HG02938 (cell line): ENCODE results near the gene TBP.

Experiments
- ATAC-seq: cut with Tn5 transposase; IDR thresholded peaks from one replicate; pipeline ENCODE4 v1.9.1; 2021; ENCODE audit warnings: mild to moderate bottlenecking, moderate library complexity; ENCODE audit not compliant: unreplicated experiment

The TBP gene

DNA sequence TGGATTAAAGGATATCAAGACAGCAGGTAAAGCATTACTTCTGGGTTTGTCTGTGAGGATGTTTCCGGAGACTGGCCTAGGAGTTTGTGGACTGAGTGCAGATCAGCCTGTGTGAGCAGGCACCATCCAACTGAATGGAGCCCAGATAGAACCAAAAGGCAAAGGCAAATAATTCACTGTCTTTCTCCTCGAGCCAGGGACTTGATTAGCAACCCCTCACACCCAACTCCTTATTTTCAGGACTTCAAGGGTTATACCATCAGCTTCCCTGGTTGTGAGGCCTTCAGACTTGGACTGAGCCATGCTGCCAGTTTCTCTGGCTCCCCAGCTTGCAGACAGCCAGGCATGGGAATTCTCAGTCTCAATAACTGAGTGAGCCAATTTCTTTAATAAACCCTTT lies 20.4 kb upstream of the TBP start:
- ATAC-seq = no peak

DNA sequence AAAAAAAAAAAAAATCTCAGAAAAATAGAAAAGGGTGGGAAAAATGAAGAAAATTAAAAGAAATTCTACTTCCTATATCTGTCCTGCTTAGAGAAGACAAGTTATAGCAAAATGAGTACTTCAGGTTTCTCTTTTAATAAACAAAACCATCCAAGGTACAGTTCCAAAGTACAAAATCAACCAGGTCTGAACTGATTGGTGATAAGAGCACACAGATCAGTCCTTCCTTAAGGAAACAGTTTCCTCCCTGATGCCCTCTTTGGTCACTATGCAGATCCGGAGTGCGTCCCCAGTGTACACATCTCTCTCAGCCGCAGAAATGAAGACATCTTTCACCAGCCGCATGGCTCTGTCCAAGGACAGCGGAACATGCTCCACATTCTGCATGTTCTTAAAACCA lies 19.2 kb upstream of the TBP start:
- ATAC-seq = no peak

DNA sequence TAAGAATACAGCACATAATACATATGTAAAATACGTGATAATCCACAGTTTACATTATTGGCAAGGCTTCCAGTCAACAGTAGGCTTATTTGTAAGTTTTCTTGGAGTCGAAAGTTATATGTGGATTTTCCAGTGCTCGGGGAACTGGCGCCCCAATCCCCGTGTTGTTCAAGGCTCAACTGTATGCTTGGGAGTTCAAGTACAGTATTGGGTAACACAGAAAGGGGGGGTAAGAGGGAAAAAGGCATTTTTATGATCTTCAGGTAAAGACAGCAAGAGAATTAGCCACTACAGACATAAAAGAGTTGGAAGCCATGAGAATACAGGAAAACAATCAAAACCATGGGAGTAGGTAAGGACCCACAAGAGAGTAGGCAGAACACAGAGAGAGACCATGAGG lies 17.5 kb upstream of the TBP start:
- ATAC-seq = no peak

DNA sequence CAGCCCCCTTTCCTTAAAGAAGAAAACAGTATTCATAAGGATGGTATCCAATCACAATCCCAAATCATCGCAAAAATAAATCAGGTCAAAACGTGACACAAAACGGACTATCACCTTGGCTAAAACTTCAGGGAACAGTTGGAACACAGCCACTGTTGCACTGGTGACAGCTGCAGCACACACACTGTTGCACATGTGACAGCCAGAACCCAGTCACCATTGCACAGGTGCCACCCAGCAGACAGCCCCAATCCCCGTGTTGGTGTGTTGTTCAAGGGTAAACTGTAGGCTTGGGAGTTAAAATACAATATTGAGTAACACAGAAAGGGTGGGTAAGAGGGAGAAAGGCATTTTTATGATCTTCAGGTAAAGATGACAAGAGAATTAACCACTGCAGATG lies 16.8 kb upstream of the TBP start:
- no peak for ATAC-seq

DNA sequence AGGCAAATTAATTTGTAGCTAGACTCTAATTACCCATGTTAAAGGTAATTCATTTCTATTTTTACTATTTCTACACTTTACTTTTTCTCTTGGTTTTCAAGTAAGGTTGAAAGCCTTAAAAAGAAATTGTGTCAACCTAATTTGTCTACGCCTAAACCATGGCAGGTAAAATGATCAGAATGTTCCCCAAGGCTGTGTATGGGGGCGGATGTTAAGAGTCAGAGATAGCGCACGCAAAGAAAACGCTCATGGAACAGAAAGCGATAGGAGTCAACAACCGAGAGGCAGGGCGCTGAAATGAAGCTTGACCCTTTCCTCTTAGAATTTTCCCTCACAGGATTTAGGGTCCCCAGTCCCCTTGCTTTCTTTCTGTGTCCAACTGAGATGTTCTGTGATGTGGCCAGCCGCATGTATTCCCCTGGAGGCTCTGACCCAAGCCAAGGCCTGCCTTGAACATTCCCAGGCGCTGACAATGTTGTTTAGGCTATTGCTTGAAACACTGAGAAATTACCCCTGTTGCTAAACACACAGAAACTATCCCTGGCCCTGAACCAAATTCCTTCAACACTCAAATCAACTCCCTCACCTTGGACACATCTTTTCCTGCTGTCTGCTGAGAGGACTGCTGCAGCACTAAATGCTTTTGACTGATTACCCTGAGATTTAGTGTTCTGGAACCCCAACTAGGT lies 12.0 kb upstream of the TBP start:
- no peak for ATAC-seq

DNA sequence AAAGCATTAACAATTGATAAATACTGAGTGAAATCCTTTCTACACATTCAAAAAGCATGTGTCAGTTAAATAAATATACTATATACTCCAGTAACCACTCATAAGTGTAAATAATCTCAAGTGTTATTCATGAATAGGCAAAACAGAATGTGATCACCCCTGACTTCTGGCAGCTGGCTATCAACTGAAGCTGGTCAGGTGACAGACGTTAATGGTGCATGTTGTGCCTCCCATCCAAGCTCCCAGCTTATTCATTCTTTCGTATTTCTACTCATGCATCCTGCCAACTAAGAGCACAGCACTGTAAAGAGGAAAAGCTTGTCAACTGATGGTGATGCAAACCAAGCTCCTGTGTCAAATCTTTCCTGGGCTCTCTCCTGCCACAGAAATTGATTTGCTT lies 8.8 kb upstream of the TBP start:
- no peak for ATAC-seq

DNA sequence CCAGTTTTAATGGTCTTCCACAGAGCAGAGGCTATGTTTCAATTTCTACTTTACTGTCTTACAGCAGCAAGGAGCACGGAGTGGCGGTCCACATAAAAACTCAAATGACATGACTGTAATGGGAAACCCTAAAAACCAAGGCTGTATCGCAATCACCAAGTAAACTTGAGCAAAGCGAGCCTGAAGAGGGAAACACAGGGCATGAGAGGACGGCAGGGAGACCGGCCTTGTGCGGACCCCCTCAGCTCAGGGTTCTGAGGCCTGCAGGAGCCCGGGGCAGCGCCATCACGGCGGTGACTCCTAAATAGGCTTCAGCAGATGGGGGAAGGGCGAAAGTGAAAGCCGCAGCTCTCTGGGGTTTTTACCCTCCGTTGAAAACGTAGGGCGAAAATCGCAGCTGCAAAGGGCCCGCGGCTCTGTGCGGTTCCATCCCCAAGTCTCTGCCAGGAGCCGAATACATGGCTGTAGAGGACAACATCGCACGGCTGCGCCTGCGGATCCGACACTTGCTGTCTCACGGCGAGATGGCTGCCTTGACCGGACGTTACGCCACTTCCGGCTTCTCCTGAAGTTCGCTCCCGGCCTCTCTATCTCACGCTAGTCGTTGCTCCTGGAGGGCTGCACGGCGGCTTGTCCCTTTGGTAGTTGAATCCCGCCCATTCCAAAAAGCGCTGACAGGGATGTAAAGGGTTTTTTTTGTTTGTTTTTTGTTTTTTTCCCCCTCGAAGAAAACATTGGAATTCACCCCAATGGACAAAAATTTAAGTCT lies 1.2 kb upstream of the TBP start, which contains the start of gene PSMB1:
Gene PSMB1, minus strand, starts transcription at position 543 of the 769 bp plus-strand sequence. Its CDS starts 65 bp downstream, at position 478.
- ATAC-seq = peak; percentile 40

DNA sequence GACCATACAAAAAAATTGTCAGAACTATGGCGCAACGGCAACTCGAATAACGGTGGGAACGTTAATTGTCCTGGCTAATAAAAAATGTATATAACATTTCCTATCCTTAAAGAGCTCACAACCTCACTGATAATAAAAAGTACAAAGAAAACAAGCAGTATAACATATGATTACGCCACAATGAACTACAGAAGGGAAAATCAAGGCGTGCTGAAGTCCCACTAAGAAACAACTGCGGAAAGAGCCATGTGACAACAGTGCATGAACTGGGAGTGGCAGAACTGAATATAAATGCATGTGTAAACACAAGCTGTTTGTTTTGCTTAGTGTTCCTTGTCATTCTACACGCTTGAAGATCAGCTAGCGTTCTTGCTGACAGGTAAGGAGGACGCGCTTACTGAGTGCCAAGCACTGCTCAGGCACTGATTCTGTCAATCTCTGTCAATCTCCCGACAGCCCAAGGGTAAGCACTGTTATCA lies 596 bp upstream of the TBP start:
- peak; percentile 41 for ATAC-seq

DNA sequence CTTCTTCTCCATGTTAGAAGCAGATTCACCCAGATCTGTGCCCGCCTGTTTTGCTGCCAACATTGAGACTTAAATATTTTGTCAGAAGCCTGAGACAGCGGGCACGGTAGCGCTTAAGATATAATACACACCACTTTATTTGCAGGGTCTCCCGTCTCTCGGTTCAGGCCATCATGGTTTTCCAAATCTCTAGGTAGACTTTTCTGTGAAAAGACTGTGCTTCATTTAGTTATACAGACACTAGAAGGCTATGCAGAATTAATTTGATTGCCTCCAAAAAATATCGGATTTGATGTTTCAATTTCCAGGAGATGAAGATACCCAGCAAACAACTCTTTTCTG lies 598 bp downstream of the TBP start:
- no peak for ATAC-seq

DNA sequence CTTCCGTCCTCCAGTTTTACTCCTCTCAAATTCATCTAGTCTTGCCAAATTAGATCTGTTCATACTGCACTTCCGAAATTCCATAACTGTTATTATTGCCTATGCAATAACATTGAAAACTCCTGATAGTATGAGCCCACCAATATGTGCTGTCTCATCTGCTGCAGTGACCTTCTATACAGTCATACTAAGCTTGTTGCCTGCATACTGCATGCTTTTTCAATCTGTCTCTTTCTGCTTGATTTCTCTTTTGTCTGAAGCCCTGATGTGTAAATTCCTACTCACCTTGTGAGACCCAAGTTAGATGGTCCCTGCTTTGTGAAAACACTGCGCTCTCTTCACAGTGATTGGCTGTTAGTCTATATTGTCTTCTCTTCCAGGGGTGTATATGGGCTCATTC lies 1.1 kb downstream of the TBP start:
- no peak for ATAC-seq

DNA sequence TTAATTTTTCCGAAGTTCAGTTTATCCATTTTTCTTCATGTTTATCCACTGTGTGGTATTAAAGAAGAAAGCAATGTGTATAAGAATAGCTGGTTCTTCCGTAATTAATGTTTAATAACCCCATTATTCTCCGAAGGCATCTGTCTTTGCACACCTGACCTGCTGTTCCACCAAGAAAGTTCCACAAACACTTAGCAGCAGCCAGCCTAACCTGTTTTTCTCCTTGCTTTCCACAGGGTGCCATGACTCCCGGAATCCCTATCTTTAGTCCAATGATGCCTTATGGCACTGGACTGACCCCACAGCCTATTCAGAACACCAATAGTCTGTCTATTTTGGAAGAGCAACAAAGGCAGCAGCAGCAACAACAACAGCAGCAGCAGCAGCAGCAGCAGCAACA lies 7.4 kb downstream of the TBP start:
- no peak for ATAC-seq

DNA sequence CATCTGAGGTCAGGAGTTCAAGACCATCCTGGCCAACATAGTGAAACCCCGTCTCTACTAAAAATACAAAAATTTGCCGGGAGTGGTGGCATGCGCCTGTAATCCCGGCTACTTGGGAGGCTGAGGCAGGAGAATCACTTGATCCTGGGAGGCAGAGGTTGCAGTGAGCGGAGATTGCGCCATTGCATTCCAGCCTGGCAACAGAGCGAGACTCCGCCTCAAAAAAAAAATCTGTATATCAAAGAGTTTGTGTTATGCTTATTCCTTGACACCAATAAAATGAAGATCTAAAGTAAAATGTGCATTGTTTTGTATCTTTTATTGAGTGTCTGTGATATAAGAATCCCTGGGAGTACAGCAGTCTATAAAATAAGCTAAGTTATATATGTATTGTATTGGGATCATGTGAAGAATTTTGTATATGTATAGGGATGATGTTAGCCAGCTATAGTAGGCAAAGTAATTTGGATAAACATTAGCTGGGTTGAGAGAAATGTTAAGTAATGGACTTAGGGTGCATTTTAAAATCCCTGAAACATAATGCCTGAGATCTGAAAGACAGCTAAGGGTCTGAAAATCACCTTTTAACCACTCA lies 10.9 kb downstream of the TBP start:
- no peak for ATAC-seq

DNA sequence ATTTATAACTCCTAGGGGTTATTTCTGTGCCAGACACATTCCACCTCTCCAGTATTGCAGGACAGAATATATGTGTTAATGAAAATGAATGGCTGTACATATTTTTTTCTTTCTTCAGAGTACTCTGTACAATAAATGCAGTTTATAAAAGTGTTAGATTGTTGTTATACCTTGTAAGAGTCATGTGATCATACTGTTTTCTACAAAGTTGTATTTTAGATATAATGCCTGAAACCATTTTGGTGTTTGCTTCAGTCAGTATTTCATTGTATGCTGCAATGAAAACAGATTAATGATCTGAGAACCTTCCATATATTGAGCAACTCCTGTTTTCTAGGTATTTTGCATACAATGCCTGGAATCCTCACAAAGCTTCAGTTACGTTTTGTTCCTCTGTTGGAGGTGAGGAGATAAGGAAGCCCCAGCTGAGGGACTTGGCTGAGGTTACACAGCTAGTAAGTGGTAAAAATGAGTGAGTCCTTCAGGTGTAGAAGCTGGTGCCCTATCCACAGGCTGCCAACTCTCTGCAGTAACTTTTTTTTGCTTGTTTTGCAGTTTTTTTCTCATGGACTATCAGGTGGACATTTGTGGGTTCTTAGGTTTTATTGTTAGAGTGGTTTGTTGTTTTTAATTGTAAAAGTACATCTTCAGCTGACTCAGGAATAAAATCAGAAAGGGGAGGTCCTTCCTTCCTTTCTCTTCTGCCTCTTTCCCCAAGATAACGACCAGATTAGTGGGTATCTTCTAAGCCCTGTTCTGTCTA lies 18.7 kb downstream of the TBP start:
- ATAC-seq = no peak

DNA sequence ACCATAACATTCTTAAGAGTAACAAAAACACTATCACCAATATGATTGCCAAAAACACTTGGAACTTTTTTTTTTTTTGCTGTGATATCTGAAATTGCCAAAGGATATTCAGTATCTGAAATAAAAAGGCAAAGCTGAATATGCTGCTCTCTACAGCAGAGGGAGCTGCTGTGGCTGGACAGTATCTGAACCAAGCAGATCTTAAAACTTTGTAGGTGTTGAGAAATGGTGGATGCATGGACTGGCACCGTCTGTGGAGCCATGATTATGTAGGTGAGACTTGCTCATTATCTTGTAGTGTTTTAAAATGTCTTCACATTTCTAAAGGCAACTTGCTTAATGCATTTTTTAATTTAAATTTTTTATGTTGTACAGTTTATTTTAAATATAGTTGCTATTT lies 21.1 kb downstream of the TBP start:
- no peak for ATAC-seq

DNA sequence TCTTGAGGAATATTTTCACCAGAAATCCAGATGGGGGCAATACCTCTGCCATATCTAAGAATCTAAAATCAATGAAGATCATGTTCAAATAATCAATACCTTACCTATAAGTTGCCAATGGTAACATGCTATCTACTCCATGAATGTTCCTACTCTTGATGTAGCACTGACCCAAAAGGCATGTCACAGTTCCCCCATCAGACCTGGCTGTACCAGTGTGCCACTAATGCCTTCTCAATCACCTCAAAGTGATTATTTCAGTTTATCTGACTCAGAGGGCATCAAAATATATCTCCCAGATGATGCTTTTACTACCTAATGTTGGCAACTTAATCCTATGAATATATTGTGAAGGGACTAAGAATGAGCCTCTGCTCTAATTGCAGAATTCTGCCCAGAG lies 24.7 kb downstream of the TBP start:
- no peak for ATAC-seq

DNA sequence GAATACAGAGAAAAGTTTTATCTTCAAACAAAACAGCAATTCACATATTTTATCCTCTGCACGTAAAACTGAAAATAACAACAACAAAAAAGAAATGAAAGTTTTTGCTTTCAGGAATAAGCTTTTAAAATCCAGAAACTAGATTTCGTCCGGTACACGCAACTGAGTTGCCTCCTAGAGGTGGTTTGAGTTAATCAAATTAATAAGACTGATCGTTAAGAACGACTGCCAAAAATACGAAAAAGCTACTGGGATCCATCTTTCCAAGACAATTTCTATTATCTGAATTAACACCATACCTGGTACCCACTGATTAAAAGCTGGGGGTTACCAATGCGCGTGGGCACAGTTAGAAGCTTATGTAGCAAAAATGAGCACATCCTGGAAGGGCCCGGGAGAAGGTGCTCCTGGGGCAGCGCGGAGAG lies 29.6 kb downstream of the TBP start:
- ATAC-seq = peak; percentile 4

DNA sequence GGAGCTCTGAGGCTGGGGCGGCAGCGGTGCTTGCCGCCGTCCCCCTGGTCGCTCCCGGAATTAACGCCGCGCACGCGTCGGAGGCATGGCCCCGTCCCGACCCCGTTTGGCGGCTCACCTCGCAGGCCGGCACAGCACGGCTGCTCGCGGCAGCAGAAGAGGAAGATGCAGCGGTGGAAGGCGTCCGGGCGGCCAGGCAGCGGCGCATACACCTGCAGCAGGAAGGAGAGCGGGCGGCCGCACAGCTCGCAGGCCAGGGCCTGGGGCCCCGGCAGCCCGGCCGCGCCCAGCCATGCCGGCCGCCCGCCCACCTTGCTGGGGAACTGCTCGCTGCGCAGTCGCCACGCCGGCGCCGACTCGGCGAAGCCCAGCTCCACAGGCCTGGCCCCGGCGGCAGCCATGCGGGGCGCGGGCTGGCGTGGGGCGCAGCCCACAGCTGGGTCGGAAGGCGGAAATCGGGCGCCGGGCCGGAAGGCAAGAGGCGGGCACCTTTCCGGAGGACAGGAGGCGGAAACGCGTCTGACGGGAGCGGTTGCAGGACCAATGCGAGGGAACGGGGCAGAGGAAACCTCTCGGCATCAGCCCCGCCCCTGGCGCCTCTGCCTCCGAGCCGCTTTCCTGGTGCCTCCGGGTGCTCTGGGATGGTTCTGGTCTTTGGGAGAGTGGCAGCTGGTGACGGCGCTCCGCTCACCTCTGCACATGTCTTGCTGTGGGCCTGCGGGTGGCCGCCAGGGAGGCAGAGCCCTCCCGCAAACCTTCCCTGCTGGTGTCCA lies 30.2 kb downstream of the TBP start, which contains the start of gene PDCD2:
Gene PDCD2, minus strand, starts transcription at position 457 of the 773 bp plus-strand sequence. Its CDS starts 56 bp downstream, at position 401.
- peak; percentile 95 for ATAC-seq

DNA sequence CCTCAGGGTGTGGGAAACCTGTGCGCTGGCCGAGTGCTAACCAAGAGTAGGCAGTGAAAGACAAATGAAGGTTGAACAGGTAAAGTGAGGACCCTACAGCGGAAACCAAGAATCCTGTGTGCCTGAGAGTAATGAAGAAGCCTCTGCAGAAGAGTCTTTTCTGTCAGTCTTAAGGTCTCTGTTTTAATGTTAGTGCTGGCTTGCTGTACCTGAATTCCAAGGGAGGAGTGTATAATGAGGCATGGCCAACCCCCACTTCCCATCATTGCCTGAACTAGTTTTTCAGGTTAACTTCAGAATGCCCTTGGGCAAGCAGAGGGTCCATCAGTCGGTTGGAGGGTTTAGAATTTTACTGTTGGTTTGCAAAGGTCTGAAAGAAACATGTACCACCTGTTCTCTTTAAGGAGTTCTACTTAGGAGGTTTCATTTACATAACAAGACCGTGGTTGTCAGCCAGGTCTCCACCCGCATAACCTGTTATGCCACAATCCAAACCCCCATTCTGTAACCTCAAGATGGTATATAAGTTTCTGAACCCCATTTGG lies 30.9 kb downstream of the TBP start:
- peak; percentile 27 for ATAC-seq

DNA sequence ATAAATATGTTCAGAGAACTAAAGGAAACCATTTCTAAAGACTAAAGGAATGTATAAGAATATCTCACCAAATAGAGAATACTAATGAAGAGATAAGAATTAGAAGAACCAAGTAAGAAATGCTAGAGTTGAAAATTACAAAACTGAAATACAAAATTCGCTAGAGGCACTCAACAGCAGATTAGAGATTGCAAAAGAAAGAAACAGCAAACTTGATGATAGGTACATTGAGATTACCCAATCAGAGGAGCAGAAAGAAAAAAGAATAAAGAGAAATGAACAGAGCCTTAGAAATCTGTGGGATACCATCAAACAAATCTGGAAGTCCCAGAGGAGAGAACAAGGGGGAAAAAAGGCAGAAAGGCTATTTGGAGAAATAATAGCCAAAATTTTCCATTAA lies 36.6 kb downstream of the TBP start:
- ATAC-seq = no peak

DNA sequence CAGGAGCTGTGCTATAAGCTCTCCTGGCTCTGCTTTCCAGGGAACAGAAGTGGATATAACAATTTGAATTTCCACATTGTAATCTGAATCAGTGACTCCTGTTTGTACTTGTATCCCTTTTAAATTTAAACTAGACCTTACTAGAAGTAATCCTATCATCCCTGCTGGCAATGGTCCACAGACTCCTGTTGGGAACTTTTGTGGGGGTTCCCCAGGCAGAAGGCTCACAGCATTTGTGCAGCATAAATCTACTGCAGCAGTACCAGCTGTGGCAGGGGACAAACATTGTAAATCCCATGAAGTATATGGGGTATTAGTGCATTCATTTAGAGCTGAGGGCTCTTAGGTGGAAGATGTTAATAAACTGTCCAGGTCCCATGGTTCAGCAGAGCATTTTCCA lies 42.3 kb downstream of the TBP start:
- no peak for ATAC-seq
